IgD-negative memory B cell (primary cell): Measurements from ENCODE around the gene CDHR2. TPM values are rescaled to one million over a fixed set of nuclear protein-coding genes. Genes with fewer than 3 reads are reported as not detected.

ENCODE experiments used
- H3K27ac Mint-ChIP-seq, 3 donors: one replicate each; pipeline ENCODE4 v1.8.0; 2020 to 2022; ENCODE audit warnings: mild to moderate bottlenecking in 3 of 3, mixed read lengths in 3 of 3, moderate library complexity in 1 of 3
- H3K27me3 Mint-ChIP-seq: one replicate; pipeline ENCODE4 v1.8.0; 2021; ENCODE audit warnings: mixed read lengths
- H3K36me3 Mint-ChIP-seq: one replicate; pipeline ENCODE4 v1.8.0; 2020; ENCODE audit warnings: mild to moderate bottlenecking, mixed read lengths
- H3K4me1 Mint-ChIP-seq, 3 donors: one replicate each; pipeline ENCODE4 v1.8.0; 2020 to 2022; ENCODE audit warnings: mixed read lengths in 3 of 3, mild to moderate bottlenecking in 1 of 3
- H3K4me3 Mint-ChIP-seq, 4 donors: one replicate each; pipeline ENCODE4 v1.8.0; 2020 to 2022; ENCODE audit warnings: mild to moderate bottlenecking in 4 of 4, mixed read lengths in 4 of 4, moderate library complexity in 3 of 4
- H3K9me3 Mint-ChIP-seq, 3 donors: one replicate each; pipeline ENCODE4 v1.8.0; 2020 to 2021; ENCODE audit warnings: mixed read lengths in 3 of 3, mild to moderate bottlenecking in 1 of 3
- polyA plus RNA-seq: library from polyadenylated mRNA; unstranded; fragments of 300-500 nt; fragmentation: Illumina TruSeq; gene quantifications from one replicate; pipeline ENCODE4 v1.2.3, GENCODE V29; 2021

The CDHR2 gene
- polyA plus RNA-seq, 1 donor from 2014 or later, result not detected

GRCh38 chr5:176559683-176560082, 10.5 kb downstream of the CDHR2 start:
- Mint-ChIP-seq H3K36me3 (peaks cover 2% of the 10 kb centered on the region), H3K4me3 (no peak overlapping the region), H3K9me3 (no peaks in the 10 kb centered on the region), H3K27me3 (peaks cover 16% of the 10 kb centered on the region), H3K4me1 (peaks cover 4 to 11% (median 7%) of the 10 kb centered on the region in 3 donors), H3K27ac (no peak overlapping the region)

- Mint-ChIP-seq H3K4me3 (no peak overlapping the region), H3K36me3 (peaks cover 2% of the 10 kb centered on the region), H3K4me1 (peaks cover 4 to 6% (median 4%) of the 10 kb centered on the region in 3 donors), H3K27me3 (peaks cover 17% of the 10 kb centered on the region), H3K9me3 (no peaks in the 10 kb centered on the region), H3K27ac (no peak overlapping the region)
Observed at GRCh38 chr5:176560364-176560763, 11.2 kb downstream of the CDHR2 start.

GRCh38 chr5:176561259-176561658, 12.1 kb downstream of the CDHR2 start:
- H3K27ac Mint-ChIP-seq, result peak overlapping the region in 1 of 3 donors; percentile 46
- H3K4me3 Mint-ChIP-seq, result peak overlapping the region in 1 of 4 donors; percentile 57

GRCh38 chr5:176562189-176562588, 13.0 kb downstream of the CDHR2 start:
- Mint-ChIP-seq H3K4me3 (no peak overlapping the region), H3K9me3 (no peaks in the 10 kb centered on the region), H3K36me3 (peaks cover 2% of the 10 kb centered on the region), H3K4me1 (peaks cover 3 to 6% (median 6%) of the 10 kb centered on the region in 3 donors), H3K27ac (no peak overlapping the region), H3K27me3 (peaks cover 20% of the 10 kb centered on the region)

More at GRCh38 chr5:176561259-176561658, 12.1 kb downstream of the CDHR2 start:
- Mint-ChIP-seq H3K9me3 (no peaks in the 10 kb centered on the region), H3K27me3 (peaks cover 18% of the 10 kb centered on the region), H3K36me3 (peaks cover 2% of the 10 kb centered on the region), H3K4me1 (peaks cover 3 to 6% (median 6%) of the 10 kb centered on the region in 3 donors)

- H3K4me3 Mint-ChIP-seq, result peak overlapping the region in 1 of 4 donors; percentile 42
- H3K9me3 Mint-ChIP-seq, result no peaks in the 10 kb centered on the region
- H3K27ac Mint-ChIP-seq, result peak overlapping the region in 1 of 3 donors; percentile 68
Observed at GRCh38 chr5:176564002-176564401, 14.9 kb downstream of the CDHR2 start.

GRCh38 chr5:176565760-176566288, 16.7 kb downstream of the CDHR2 start:
- Mint-ChIP-seq H3K27me3 (peaks cover 16% of the 10 kb centered on the region), H3K9me3 (no peaks in the 10 kb centered on the region), H3K4me1 (peaks cover 0 to 4% (median 0%) of the 10 kb centered on the region in 3 donors), H3K4me3 (no peak overlapping the region), H3K27ac (no peak overlapping the region), H3K36me3 (peaks cover 2% of the 10 kb centered on the region)

More at GRCh38 chr5:176564002-176564401, 14.9 kb downstream of the CDHR2 start:
- peaks cover 21% of the 10 kb centered on the region for H3K27me3 Mint-ChIP-seq
- H3K36me3 Mint-ChIP-seq, result peaks cover 2% of the 10 kb centered on the region
- peaks cover 3 to 6% (median 6%) of the 10 kb centered on the region in 3 donors for H3K4me1 Mint-ChIP-seq

GRCh38 chr5:176568657-176569056, 19.5 kb downstream of the CDHR2 start:
- Mint-ChIP-seq H3K27me3 (peaks cover 10% of the 10 kb centered on the region), H3K4me1 (peaks cover 0 to 4% (median 0%) of the 10 kb centered on the region in 3 donors), H3K9me3 (no peaks in the 10 kb centered on the region), H3K4me3 (no peak overlapping the region), H3K27ac (no peak overlapping the region), H3K36me3 (no peaks in the 10 kb centered on the region)

- Mint-ChIP-seq H3K27ac (no peak overlapping the region), H3K4me3 (peak overlapping the region in 1 of 4 donors; percentile 45), H3K9me3 (no peaks in the 10 kb centered on the region), H3K27me3 (peaks cover 9% of the 10 kb centered on the region), H3K4me1 (peaks cover 0 to 4% (median 4%) of the 10 kb centered on the region in 3 donors), H3K36me3 (no peaks in the 10 kb centered on the region)
Observed at GRCh38 chr5:176570044-176570443, 20.9 kb downstream of the CDHR2 start.

GRCh38 chr5:176573564-176574296, 24.6 kb downstream of the CDHR2 start:
- Mint-ChIP-seq H3K36me3 (no peaks in the 10 kb centered on the region), H3K27ac (no peak overlapping the region), H3K9me3 (no peaks in the 10 kb centered on the region), H3K4me1 (peaks cover 3 to 11% (median 4%) of the 10 kb centered on the region in 3 donors), H3K4me3 (no peak overlapping the region), H3K27me3 (peaks cover 5% of the 10 kb centered on the region)

- Mint-ChIP-seq H3K9me3 (no peaks in the 10 kb centered on the region), H3K4me3 (no peak overlapping the region), H3K27ac (no peak overlapping the region), H3K27me3 (peaks cover 5% of the 10 kb centered on the region), H3K4me1 (peaks cover 3 to 11% (median 4%) of the 10 kb centered on the region in 3 donors), H3K36me3 (no peaks in the 10 kb centered on the region)
Observed at GRCh38 chr5:176574297-176574591, 25.1 kb downstream of the CDHR2 start.

- peaks cover 5% of the 10 kb centered on the region for H3K27me3 Mint-ChIP-seq
- H3K36me3 Mint-ChIP-seq, result no peaks in the 10 kb centered on the region
- H3K9me3 Mint-ChIP-seq, result no peaks in the 10 kb centered on the region
- H3K27ac Mint-ChIP-seq, result no peak overlapping the region
- H3K4me3 Mint-ChIP-seq, result no peak overlapping the region
- H3K4me1 Mint-ChIP-seq, result peaks cover 3 to 11% (median 4%) of the 10 kb centered on the region in 3 donors
Observed at GRCh38 chr5:176575066-176575465, 25.9 kb downstream of the CDHR2 start.

- Mint-ChIP-seq H3K9me3 (no peaks in the 10 kb centered on the region), H3K27me3 (peaks cover 5% of the 10 kb centered on the region), H3K4me1 (peaks cover 3 to 11% (median 4%) of the 10 kb centered on the region in 3 donors), H3K4me3 (no peak overlapping the region), H3K27ac (no peak overlapping the region), H3K36me3 (no peaks in the 10 kb centered on the region)
Observed at GRCh38 chr5:176575488-176576422, 26.6 kb downstream of the CDHR2 start.

GRCh38 chr5:176577312-176578176, 28.4 kb downstream of the CDHR2 start:
- no peak overlapping the region for H3K4me3 Mint-ChIP-seq
- peaks cover 3% of the 10 kb centered on the region for H3K27me3 Mint-ChIP-seq
- peaks cover 3 to 11% (median 4%) of the 10 kb centered on the region in 3 donors for H3K4me1 Mint-ChIP-seq
- no peak overlapping the region for H3K27ac Mint-ChIP-seq
- no peaks in the 10 kb centered on the region for H3K9me3 Mint-ChIP-seq
- no peaks in the 10 kb centered on the region for H3K36me3 Mint-ChIP-seq

- peaks cover 3% of the 10 kb centered on the region for H3K27me3 Mint-ChIP-seq
- H3K4me3 Mint-ChIP-seq, result no peak overlapping the region
- H3K36me3 Mint-ChIP-seq, result no peaks in the 10 kb centered on the region
- H3K4me1 Mint-ChIP-seq, result peaks cover 1 to 11% (median 4%) of the 10 kb centered on the region in 3 donors
- H3K9me3 Mint-ChIP-seq, result no peaks in the 10 kb centered on the region
- no peak overlapping the region for H3K27ac Mint-ChIP-seq
Observed at GRCh38 chr5:176578391-176578808, 29.3 kb downstream of the CDHR2 start.
